Breast epithelium (tissue), 4 donors: ENCODE measurements around the gene SPATC1L. TPM values are rescaled to one million over a fixed set of nuclear protein-coding genes. Genes with fewer than 3 reads are reported as not detected.

Source experiments
- DNase-seq, 2 donors: peaks; one replicate each; pipeline ENCODE4 v3.0.0-alpha.2; 2019; ENCODE audit warnings: low spot score in 2 of 2
- H3K27ac ChIP-seq, 2 donors: fragments of 200-600 bp; sonication (generic) in 1 of 2; one replicate each; pipeline ENCODE4 v1.5.1; 2016 to 2019; ENCODE audit warnings: mild to moderate bottlenecking in 1 of 2
- H3K27me3 ChIP-seq, 2 donors: fragments of 200-600 bp; sonication (generic) in 1 of 2; one replicate each; pipeline versions ENCODE4 v1.5.1 to v1.6.0; 2017 to 2019; ENCODE audit warnings: control low read depth in 1 of 2, mild to moderate bottlenecking in 1 of 2
- H3K36me3 ChIP-seq: fragments of 200-600 bp; one replicate; pipeline ENCODE4 v1.5.1; 2019
- H3K4me1 ChIP-seq, 2 donors: fragments of 200-600 bp; sonication (generic); one replicate each; pipeline ENCODE4 v1.5.1; 2016 to 2019; ENCODE audit warnings: control low read depth in 1 of 2
- H3K4me3 ChIP-seq, 3 donors: fragments of 200-600 bp; sonication (generic); 1 replicate in 2 of 3; 2 replicates in 1 of 3; pipeline ENCODE4 v1.5.1; 2016 to 2019; ENCODE audit warnings: mild to moderate bottlenecking in 3 of 3, moderate library complexity in 2 of 3
- H3K9me3 ChIP-seq, 2 donors: fragments of 200-600 bp; sonication (generic) in 1 of 2; one replicate each; pipeline ENCODE4 v1.5.1; 2016 to 2019; ENCODE audit warnings: control low read depth in 1 of 2
- POLR2A ChIP-seq: fragments of 450-650 bp; IDR thresholded peaks from one replicate; pipeline ENCODE4 v1.6.1; 2016; ENCODE audit warnings: antibody characterized with exemption, mild to moderate bottlenecking, moderate library complexity
- POLR2AphosphoS5 ChIP-seq, 3 donors: sonication (generic); formaldehyde crosslinking; IDR thresholded peaks; one replicate each; pipeline ENCODE4 v1.6.1; 2017; ENCODE audit warnings: antibody characterized with exemption in 3 of 3
- intact Hi-C: fragments of 100-400 bp; cut with DNase I; formaldehyde crosslinking; loops from one replicate; pipeline ENCODE4 v1.15.1; 2023; ENCODE audit warnings: low total_unique reads
- total RNA-seq, 3 donors: library from RNA; depleted of rRNA; stranded (reverse); fragments of >200 nt; gene quantifications; one replicate each; pipeline ENCODE4 v1.1.0, GENCODE V29; 2016
- TF ChIP-seq, protein P1 (sequence below), 3 donors: fragments of 450-650 bp; IDR thresholded peaks; one replicate each; pipeline ENCODE4 v1.5.1; 2016 to 2017; ENCODE audit warnings: antibody characterized with exemption in 3 of 3, mild to moderate bottlenecking in 3 of 3, moderate library complexity in 3 of 3

Gene SPATC1L
- total RNA-seq, 3 donors from 2014 or later, result 1.6 to 7.0 (median 6.2) TPM

- H3K27ac ChIP-seq, result no peak overlapping the region
- no peaks in the 10 kb centered on the region for H3K4me1 ChIP-seq
- no peak overlapping the region for H3K4me3 ChIP-seq
- no peak for DNase-seq
- H3K27me3 ChIP-seq, result no peaks in the 10 kb centered on the region
- no peak for TF ChIP-seq POLR2A
- no peak for TF ChIP-seq POLR2AphosphoS5 (IDR thresholded peaks at IDR 0.05)
- TF ChIP-seq, protein P1, sequence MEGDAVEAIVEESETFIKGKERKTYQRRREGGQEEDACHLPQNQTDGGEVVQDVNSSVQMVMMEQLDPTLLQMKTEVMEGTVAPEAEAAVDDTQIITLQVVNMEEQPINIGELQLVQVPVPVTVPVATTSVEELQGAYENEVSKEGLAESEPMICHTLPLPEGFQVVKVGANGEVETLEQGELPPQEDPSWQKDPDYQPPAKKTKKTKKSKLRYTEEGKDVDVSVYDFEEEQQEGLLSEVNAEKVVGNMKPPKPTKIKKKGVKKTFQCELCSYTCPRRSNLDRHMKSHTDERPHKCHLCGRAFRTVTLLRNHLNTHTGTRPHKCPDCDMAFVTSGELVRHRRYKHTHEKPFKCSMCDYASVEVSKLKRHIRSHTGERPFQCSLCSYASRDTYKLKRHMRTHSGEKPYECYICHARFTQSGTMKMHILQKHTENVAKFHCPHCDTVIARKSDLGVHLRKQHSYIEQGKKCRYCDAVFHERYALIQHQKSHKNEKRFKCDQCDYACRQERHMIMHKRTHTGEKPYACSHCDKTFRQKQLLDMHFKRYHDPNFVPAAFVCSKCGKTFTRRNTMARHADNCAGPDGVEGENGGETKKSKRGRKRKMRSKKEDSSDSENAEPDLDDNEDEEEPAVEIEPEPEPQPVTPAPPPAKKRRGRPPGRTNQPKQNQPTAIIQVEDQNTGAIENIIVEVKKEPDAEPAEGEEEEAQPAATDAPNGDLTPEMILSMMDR (IDR thresholded peaks at IDR 0.05), result no peak
- intact Hi-C loops, result no loop called here
- no peaks in the 10 kb centered on the region for H3K9me3 ChIP-seq
- no peaks in the 10 kb centered on the region for H3K36me3 ChIP-seq
Measured at GRCh38 chr21:46156378-46156645, 27.9 kb downstream of the SPATC1L start.

- Histone ChIP-seq H3K9me3 (no peaks in the 10 kb centered on the region), H3K36me3 (no peaks in the 10 kb centered on the region), H3K4me3 (no peak within 1 kb of the TSS), H3K4me1 (no peaks in the 10 kb centered on the region), H3K27me3 (no peaks in the 10 kb centered on the region), H3K27ac (no peak within 1 kb of the TSS)
- TF ChIP-seq POLR2A (no peak), POLR2AphosphoS5 (IDR thresholded peaks at IDR 0.05) (no peak)
- TF ChIP-seq, protein P1 (IDR thresholded peaks at IDR 0.05), result no peak
- intact Hi-C loops, result no loop called here
- peak in 1 of 2 donors; percentile 42 for DNase-seq
Measured at GRCh38 chr21:46155514-46156377, 28.5 kb downstream of the SPATC1L start, which contains the start of gene FTCD. FTCD (minus strand) TSS chr21:46155579; CDS start chr21:46155523, 56 bp downstream.

DNA sequence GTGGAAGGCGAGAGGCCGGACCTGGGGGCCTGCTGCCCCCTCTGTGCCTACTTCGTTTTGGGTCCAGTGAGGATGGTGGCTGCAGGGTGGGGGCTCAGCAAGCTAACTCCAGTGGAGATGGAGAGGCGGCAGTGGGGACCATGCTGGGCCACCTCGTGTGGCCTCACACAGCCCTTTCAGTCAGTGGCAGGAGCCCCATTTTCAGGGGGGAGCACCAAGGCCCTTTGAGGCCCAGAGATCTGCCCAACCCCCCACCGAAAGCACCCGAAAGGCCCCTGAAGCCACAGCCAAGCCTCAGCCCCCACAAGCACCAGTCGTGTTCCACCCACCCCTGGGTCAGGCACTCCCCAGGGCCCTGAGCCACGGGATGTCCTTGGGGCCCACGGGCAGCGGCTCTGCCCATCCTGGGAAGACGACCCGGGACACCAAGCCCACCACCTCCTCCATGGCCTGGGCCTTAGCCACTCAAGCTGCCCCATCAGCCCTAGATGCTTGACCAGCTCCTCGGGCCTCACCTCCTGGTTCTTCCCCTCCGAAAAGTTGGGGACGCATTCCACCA lies 29.2 kb downstream of the SPATC1L start:
- H3K27ac ChIP-seq, result no peak overlapping the region
- H3K4me1 ChIP-seq, result no peaks in the 10 kb centered on the region
- no peak overlapping the region for H3K4me3 ChIP-seq
- H3K27me3 ChIP-seq, result no peaks in the 10 kb centered on the region
- TF ChIP-seq POLR2A, result no peak
- no peak for TF ChIP-seq POLR2AphosphoS5 (IDR thresholded peaks at IDR 0.05)
- DNase-seq, result peak in 1 of 2 donors; percentile 48
- H3K9me3 ChIP-seq, result no peaks in the 10 kb centered on the region
- intact Hi-C loops, result no loop called here
- no peaks in the 10 kb centered on the region for H3K36me3 ChIP-seq

DNA sequence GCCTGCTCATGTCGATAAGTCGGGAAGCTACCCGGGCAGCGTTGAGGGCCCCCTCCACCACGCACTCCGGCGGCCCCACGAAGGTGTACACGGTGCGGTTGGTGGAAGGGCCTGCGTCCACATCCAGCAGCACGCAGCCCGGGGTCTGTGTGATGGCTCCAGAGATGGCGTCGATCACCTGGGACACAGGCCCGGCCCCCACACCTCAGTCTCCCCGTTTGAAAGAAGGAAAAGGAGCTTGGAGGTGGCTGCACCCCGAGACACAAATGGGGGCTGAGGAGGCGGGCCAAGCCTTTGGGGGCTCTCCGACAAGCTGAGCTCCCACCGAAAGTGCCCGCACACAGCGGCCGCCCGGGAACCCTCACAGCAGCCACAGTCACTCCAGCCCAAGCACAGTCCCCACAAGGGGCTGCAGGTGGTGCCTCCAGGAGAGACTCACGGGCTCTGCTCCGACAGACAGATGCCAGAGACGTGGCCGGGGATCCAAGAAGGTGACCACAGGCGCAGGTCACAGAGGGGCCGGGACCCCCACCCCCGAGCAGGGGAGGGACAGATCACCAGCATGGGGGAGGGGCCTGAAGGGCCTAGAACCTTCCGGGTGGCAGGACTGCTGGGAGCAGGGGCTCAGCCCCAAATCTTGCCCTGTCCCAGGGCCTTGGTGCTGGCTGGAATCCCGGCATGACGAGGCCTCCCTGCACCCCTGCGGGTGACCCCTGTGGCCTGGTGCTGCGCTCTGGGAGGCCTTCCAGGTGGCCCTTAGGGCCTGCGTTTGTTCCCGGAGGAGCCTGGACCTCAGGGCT lies 29.9 kb downstream of the SPATC1L start:
- DNase-seq, result peak in 1 of 2 donors; percentile 48
- Histone ChIP-seq H3K27me3 (no peaks in the 10 kb centered on the region), H3K9me3 (no peaks in the 10 kb centered on the region), H3K4me1 (no peaks in the 10 kb centered on the region), H3K36me3 (no peaks in the 10 kb centered on the region), H3K27ac (no peak overlapping the region), H3K4me3 (no peak overlapping the region)
- TF ChIP-seq POLR2AphosphoS5 (IDR thresholded peaks at IDR 0.05) (no peak), POLR2A (no peak)
- TF ChIP-seq, protein P1 (IDR thresholded peaks at IDR 0.05), result no peak
- intact Hi-C loops, result no loop called here

DNA sequence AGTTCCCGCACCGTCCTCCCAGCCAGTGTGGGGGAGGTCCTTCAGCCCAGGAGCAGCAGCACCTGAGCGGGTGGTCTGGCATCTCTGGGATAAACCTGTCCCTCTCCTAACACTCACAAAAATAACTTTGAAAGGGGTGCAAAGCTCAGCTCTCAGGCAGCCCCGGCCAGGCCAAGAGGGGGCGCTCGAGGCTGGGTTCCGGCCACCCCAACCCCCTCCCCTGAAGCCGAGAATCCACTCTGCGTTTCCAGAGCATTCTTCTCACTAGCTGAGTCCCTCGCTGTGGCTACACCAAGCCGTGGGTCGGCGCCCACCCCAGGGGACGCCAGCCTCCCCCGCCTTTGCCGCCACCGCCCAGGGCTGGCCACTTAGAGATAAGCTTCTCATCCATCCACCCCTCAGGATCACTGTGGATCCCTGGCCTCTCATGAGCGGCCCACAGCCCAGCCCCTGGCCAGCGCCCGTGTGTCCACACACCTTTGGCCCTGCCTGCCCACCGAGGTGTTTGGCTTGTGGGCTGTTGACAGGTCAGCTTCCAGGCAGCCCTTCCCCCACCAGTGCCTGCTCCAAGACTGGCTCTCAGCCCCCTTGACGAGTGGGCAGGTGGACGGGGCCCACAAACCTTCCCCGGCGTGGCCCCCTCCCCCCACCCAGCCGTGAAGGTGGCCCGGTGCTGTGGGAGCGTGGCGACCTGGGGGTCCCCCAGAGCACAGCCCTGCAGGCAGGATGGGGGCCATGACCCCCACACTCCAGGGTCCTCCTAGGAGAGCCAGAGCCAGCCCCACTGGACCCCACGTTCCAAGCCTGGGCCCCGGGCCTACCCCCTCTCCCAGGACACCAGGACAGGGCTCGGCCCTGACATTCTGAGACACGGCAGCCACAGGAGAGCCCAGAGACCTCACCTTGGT lies 30.8 kb downstream of the SPATC1L start:
- H3K4me1 ChIP-seq, result no peaks in the 10 kb centered on the region
- no peaks in the 10 kb centered on the region for H3K27me3 ChIP-seq
- no peaks in the 10 kb centered on the region for H3K9me3 ChIP-seq
- no peak overlapping the region for H3K27ac ChIP-seq
- H3K4me3 ChIP-seq, result peak overlapping the region in 2 of 3 donors; percentile 35 to 56
- TF ChIP-seq, protein P1 (IDR thresholded peaks at IDR 0.05), result peak; percentile 33 to 71 (median 66)
- no peak for TF ChIP-seq POLR2A
- no peaks in the 10 kb centered on the region for H3K36me3 ChIP-seq
- DNase-seq, result peak in 1 of 2 donors; percentile 72
- intact Hi-C loops, result no loop called here
